HG03575 (cell line): ENCODE measurements around the gene YBX2.
A peak's percentile ranks its signal among the peaks of the same experiment; 100 is the strongest.
"Not testable (repeated sequence)": the region's sequence is repeated elsewhere in the genome, so short reads cannot be mapped to it uniquely, and the experiment has no call there.

Experiments used
- ATAC-seq: cut with Tn5 transposase; IDR thresholded peaks from one replicate; pipeline ENCODE4 v1.9.1; 2021; ENCODE audit not compliant: unreplicated experiment, insufficient number of reproducible peaks, low FRiP score; ENCODE audit errors: extremely low read depth

The YBX2 gene

GRCh38 chr17:7252176-7253043 lies 42.0 kb downstream of the YBX2 start, which contains the start of gene ELP5:
Gene ELP5 (plus strand): TSS chr17:7252215. CDS start chr17:7252551, 336 bp downstream.
- ATAC-seq, result no peak

- ATAC-seq, result peak; percentile 61
These were observed 42.7 kb downstream of the YBX2 start, which contains the start of gene CTDNEP1 for GRCh38 chr17:7251661-7252175. Gene CTDNEP1 (minus strand): TSS chr17:7251734. CDS start chr17:7251296, 438 bp downstream.

DNA sequence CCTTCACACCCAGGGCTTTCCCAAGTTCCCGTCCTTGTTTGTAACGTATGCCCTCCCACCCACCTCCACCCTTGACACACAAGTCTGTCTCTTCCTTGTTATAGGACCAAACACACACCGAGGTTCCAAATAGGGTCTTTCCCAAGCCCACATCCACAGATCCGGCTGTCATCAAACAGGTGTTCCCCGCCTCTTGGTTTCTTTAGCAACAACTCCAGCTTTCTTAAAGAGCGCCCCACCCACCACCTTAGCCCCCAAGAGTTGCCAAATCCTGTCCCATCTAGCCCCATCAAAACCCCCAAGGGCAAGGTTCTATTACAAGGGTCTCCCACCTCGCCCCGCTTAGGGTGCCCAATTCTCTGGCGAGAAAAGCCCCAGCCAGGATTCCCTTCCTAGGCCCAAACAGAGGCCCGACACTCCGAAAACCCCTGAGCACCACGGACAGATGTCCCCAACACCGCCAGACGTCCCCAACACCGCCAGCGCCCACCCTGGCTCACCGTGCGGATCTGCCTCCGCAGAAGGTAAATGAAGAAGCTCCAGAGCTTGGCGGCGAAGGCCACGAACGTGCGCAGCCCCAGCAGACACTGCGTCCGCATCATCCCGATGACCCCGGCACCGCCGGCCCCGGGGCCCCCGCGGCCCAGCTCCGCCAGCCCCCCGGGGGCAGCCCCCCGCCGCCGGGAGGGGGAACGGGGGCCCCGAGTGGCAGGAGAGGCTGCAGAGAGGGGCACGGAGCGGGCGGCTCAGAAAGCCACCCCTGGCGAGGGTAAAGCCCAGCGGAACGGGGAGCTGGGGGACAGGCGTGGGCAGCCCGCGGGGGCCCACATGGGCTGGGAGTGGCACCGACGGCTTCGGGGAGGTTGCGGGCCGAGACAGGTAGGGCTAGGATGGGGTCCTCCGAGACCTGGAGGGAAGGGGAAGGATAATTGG lies 43.5 kb downstream of the YBX2 start:
- ATAC-seq, result no peak

- no peak for ATAC-seq
These were observed 44.6 kb downstream of the YBX2 start for GRCh38 chr17:7249830-7250229.

DNA sequence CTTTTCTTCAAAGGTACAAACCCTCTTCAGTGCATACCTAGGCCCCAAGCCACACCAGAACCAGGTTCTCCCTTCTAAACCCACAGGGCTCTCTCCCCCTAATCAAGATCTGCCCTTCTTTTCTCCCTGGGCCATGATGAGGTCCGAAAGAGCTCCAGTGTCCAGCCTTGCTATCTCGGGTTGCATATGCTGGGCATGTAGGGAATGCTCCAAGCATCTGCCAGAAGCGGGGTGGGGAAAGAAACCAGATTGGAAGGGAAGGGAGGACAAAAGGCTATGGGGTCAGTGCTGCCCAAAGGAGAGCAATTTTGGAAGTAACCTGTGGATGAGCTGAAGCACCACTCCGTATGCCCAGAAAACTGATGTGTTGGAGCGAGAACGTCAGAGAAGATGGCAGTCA lies 45.2 kb downstream of the YBX2 start:
- no peak for ATAC-seq

GRCh38 chr17:7248796-7249195 lies 45.6 kb downstream of the YBX2 start:
- no peak for ATAC-seq

DNA sequence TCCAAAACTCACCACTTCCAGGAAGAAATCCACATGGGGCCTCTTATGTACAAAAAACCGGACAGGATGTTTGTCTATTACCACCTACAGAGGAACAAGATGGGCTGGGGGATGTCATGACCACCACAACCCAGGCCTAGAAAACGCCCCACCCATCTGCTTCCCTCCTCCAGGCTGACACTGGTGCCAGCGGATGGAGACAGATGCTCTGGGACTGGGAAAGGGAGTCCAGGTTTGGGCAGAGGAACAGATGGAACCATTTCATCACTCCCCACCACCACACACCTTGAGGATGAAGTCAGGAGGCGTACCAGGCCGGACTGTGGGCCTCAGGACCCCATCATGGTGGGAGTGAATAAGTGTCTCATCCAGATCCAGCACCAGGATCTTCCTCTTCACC lies 47.7 kb downstream of the YBX2 start:
- ATAC-seq, result no peak

GRCh38 chr17:7243838-7244237 lies 50.6 kb downstream of the YBX2 start:
- not testable (repeated sequence) for ATAC-seq

GRCh38 chr17:7243453-7243729 lies 51.0 kb downstream of the YBX2 start:
- no peak for ATAC-seq

DNA sequence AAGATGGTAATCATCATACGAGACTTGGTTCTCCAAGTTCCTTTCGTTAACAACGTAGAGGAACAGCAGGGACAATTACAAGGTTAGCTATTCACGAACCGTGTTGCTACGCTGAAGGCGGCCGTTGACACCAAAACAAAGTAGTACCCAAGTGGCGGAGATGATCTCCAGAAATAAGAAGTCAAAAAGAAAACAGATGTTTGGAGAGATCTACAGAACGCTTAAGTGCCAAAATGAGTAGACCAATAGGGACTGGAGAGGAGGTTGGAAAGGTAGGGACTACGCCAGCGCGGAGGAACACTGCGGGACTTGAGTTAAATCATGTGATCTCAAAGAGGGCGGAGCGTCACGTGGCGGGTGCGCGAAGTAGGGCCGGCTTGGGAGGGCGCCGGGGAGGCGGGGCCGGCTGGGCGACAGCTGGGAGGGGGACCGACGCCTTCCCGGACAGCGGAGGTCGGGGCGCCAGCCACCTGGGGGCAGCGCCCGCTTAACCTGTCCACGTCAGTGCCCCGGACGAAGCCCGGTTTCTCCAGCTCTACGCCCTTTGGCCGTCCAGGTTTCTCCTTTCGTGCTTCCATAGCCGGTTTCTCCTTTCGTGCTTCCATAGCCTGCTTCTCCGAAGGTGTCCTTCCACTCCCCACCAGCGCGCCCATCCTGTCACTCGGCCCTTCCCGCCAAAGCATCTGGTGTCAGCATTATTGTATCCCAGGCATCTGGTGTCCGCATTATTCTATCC lies 51.6 kb downstream of the YBX2 start:
- no peak for ATAC-seq

DNA sequence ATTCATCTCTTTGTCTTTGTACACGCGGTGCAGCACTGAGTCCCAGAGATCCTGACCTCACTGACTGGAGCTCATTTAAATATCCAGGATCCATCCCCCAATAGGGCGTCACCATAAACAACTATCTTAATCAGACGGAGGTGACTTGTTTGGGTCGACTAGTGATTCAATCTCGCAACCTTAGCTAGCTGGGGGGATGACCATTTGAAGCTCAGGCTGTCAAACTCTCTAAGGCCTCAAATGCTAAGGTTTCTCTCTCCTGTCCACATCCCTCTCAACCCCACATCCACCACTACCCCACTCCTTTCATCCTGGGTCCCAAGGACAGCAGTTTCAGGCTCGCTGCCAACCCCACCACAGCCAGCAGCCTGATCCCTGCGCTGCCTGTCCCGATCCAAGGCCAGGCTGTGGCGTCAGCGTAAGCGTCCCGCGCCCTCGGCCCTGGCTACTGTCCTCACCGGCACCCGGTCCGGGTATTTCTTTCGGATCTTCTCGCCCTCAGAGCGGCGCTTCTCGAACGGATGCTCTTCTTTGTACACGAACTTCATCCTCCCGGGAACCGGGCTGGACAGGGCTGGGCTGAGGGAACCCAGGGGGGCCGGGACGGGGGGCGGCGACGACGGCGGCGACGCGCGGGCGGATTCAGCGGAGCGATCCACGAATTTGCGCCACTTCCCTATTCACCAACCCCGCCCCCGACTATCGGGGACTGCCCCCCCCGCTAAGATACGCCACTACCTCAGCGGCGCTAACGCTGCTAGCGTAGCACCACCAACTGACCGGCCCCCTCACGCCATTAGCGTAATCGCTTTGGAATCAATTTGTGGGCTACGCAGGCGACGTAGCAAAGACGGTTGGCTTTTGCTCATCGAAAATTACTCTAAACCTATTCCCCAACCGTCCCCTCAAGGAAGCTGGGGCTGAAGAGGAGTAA lies 52.4 kb downstream of the YBX2 start, which contains the start of gene GABARAP:
GABARAP (minus strand) TSS at position 667 of the 934 bp plus-strand sequence; CDS start at position 548, 119 bp downstream.
- no peak for ATAC-seq

DNA sequence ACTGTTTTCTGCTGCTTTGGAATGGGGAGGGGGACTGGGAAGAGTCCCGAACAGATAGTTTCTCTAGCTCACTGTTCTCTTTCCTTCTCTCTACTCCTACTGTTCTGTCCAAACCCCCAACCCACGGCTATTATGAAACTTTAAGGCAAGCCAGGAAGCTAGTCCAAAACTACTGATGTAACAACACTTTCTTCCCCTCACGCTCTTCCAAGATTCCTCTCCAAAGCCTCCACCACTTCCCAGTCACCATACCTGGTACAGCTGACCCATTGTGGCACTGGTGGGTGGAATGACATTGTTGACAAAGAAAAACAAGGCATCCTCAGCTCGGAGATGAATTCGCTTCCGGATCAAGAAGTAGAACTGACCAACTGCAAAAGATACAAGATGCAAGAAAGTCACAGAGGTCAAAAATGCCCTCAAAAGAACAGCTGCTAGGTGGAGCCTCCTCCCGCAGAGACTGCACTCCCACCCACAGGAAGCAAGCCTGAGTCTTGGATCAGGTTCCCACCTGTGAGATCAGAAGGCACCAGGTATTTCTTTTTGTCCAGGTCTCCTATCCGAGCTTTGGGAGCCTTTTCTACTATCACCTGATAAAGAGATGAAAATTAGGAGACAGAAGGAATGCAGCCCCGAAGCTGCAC lies 53.2 kb downstream of the YBX2 start:
- no peak for ATAC-seq

DNA sequence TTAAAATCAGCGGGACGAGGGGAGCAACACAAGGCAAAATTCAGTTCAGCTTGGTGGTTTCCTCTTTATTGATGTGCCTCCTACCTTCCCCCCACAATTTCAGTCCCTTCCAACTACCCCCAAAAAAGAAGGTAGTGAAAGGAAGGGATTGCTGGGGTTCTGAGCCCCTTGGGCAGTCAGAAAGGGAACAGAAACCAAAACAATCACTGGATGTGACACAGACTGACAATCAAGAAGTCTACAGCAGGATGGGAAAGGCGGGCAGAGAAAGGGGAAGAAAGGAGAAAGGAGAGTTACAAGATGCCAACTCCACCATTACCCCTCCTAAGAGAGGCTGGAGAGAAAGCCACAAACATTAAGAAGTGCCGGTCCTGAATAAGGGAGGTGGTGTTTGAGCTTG lies 54.1 kb downstream of the YBX2 start:
- ATAC-seq, result no peak

DNA sequence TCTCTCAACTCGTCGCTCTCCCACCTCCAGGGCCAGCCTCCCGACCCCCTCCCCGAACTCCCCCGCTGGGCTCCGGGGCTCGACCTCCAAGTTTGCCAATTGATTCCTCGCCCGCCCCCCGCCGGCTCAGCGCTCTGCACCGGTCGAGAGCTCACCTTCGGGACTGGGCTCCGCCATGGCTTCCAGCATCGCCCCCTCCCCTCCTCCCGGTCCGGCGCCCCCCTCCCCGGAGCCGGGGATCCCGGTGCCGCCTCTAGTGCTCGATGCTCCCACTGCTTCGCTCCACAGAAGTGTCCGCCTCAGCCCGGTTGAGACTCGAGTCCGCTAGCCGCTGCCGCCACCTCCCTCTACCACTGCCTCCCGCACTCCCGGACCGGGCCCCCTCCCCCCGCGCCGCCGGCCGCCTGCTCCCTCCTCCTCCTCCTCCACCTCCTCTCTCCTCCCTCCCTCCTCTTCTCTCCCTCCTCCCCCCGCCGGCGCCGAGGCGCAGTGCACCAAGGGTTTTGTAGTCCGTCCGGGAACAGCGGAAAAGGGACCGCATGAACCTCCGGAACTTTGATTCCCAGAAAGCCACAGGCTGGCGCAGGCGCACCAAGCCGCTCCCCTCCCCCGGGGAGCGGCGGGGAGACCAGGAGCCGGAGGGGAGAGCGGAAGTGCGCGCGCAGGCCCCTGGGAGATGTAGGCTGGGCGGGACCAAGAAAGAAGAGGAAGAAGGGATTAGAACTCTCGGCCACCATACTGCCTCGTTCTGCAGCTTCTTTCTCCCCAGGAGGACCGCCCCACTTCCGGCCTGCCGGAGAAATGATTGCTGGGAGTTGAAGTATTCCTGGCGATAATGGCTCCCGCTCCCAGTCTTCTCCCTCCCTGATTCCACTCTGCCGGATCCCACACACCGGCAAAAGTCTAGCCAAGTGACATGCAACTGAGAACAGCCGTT lies 55.1 kb downstream of the YBX2 start, which contains the start of gene PHF23:
PHF23 (minus strand) TSS at position 367 of the 937 bp plus-strand sequence; CDS start at position 189, 178 bp downstream.
- no peak for ATAC-seq

- no peak for ATAC-seq
These were observed 55.9 kb downstream of the YBX2 start for GRCh38 chr17:7238420-7239090.
